ENCODE results near the gene FOXO1. TPM values are rescaled to one million over a fixed set of nuclear protein-coding genes. Genes with fewer than 3 reads are reported as not detected.

The FOXO1 gene
- total and polyA plus RNA-seq, 2 experiments from 2014 or later: 32.4 to 68.0 TPM

DNA sequence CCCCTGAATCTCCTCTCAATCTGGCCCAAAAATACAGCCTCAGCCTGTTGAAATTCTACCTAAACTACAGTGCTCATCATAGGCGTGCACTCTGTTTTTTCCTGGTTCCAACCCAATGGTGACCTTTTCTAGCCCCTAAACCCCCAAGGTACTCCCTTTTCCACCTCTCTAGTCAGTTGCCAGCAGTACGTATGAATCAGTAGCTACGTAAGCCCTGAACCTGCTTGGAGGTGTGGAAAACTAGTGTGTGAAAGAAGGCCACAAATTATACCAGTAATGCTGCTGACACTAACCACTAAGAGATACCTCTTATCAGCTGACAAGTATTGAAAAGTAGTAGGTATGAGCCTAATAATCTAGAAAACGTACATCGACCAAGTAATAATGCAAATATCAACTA, 60.9 kb downstream of the FOXO1 start (continued):
- no peak for TF ChIP-seq REST (IDR thresholded peaks at IDR 0.05; ENCODE audit: unreplicated experiment)
- TF ChIP-seq STAT1 (IDR thresholded peaks at IDR 0.05; ENCODE audit: unreplicated experiment): no peak
- TF ChIP-seq JUNB (IDR thresholded peaks at IDR 0.05; ENCODE audit: unreplicated experiment): no peak
- TF ChIP-seq POLR2AphosphoS5 (IDR thresholded peaks at IDR 0.05; ENCODE audit: low read depth): no peak
- TF ChIP-seq CTCF (conservative IDR thresholded peaks at IDR 0.05; ENCODE audit: low read depth in 2 of 2): no peak

DNA sequence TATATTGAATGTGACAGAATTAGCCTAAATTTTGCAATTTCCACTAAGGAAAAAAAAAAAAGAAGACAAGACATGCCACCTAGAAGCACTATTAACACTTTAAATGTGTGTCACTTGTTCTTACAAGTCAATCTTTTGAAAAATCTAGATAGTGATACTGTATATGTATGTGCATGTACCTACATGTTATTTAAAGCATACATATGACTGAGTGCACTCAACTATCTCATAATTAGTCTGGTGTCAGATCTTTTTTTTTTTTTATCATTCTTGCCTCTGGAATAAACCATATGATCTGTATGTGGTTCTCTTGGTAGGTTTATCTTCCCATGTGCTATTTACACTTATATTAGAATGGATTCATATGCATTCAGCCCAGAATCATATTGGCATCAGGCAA, 62.3 kb downstream of the FOXO1 start:
- Histone ChIP-seq H3K79me2 (replicated peaks; ENCODE audit: insufficient read depth) (peaks cover 100% of the 10 kb centered on the region), H3K27me3 (ENCODE audit: insufficient read depth) (no peaks in the 10 kb centered on the region), H2AFZ (no peak overlapping the region), H3K4me3 (no peak overlapping the region), H3K36me3 (ENCODE audit: insufficient read depth) (no peaks in the 10 kb centered on the region), H3K27ac (ENCODE audit: low read depth) (no peak overlapping the region), H3F3A (replicated peaks; ENCODE audit: low read depth) (peaks cover 3% of the 10 kb centered on the region; the same call in 1 of the 2 replicates), H3K4me2 (no peak overlapping the region), H3K4me1 (ENCODE audit: insufficient read depth) (peaks cover 54% of the 10 kb centered on the region), H4K20me1 (replicated peaks; ENCODE audit: insufficient read depth) (peaks cover 80% of the 10 kb centered on the region), H3K9me2 (ENCODE audit: insufficient read depth) (no peaks in the 10 kb centered on the region)
- H3K27me3 Mint-ChIP-seq (ENCODE audit: insufficient read depth, low read depth, poor library complexity): peaks cover 6% of the 10 kb centered on the region
- no peak overlapping the region for H3K27ac Mint-ChIP-seq
- DNase-seq (ENCODE audit: low spot score) (no peak), ATAC-seq (no peak)
- H3K36me3 Mint-ChIP-seq (ENCODE audit: low read depth): peaks cover 9% of the 10 kb centered on the region; the same call in 2 of the 3 replicates
- peaks cover 67% of the 10 kb centered on the region for H3K4me1 Mint-ChIP-seq
- no peak overlapping the region for H3K4me3 Mint-ChIP-seq
- H3K9me3 Mint-ChIP-seq: no peaks in the 10 kb centered on the region
- TF ChIP-seq ZNF462 (CRISPR knock-in tag; IDR thresholded peaks at IDR 0.05) (no peak), CTCF (conservative IDR thresholded peaks at IDR 0.05; ENCODE audit: low read depth in 2 of 2) (no peak)
- TF ChIP-seq, protein P1, sequence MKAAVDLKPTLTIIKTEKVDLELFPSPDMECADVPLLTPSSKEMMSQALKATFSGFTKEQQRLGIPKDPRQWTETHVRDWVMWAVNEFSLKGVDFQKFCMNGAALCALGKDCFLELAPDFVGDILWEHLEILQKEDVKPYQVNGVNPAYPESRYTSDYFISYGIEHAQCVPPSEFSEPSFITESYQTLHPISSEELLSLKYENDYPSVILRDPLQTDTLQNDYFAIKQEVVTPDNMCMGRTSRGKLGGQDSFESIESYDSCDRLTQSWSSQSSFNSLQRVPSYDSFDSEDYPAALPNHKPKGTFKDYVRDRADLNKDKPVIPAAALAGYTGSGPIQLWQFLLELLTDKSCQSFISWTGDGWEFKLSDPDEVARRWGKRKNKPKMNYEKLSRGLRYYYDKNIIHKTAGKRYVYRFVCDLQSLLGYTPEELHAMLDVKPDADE (IDR thresholded peaks at IDR 0.05): no peak
